Measurements from ENCODE around the gene RPA3. TPM values are rescaled to one million over a fixed set of nuclear protein-coding genes. Genes with fewer than 3 reads are reported as not detected.

Gene RPA3
- total and polyA plus RNA-seq, 2 of the 13 experiments (the other 11 are each of a cell fraction or from before 2014, with no cell fraction given): 38.3 to 154 TPM

GRCh38 chr7:7614018-7614741, 104.2 kb downstream of the RPA3 start:
- Histone ChIP-seq H2AFZ (ENCODE audit: low read length) (no peak overlapping the region), H4K20me1 (ENCODE audit: insufficient read depth, low read length) (no peaks in the 10 kb centered on the region), H3K27ac (ENCODE audit: extremely low read length, insufficient read depth, low read length) (no peak overlapping the region), H3K4me1 (ENCODE audit: insufficient read depth, low read length) (no peaks in the 10 kb centered on the region), H3K9ac (ENCODE audit: insufficient read depth, low read depth, low read length) (no peak overlapping the region), H3K4me2 (ENCODE audit: low read depth, low read length) (no peak overlapping the region), H3K4me3 (replicated peaks in 1 of 3; ENCODE audit: insufficient read depth in 1 of 3, low read depth in 2 of 3, low read length in 3 of 3) (no peak overlapping the region), H3K27me3 (ENCODE audit: control insufficient read depth in 1 of 2, insufficient read depth in 2 of 2, low read length in 2 of 2) (no peaks in the 10 kb centered on the region), H3K79me2 (ENCODE audit: insufficient read depth, low read length) (no peaks in the 10 kb centered on the region), H3K9me3 (ENCODE audit: low read length) (no peaks in the 10 kb centered on the region), H3K36me3 (replicated peaks in 1 of 2; ENCODE audit: control insufficient read depth in 1 of 2, insufficient read depth in 2 of 2, low read length in 2 of 2) (no peaks in the 10 kb centered on the region; a peak in 1 of 5 replicates)
- DNase-seq (ENCODE audit: low spot score) (no peak), FAIRE-seq (no peak), ATAC-seq (no peak)
- no peak for TF ChIP-seq ZNF775 (CRISPR knock-in tag; IDR thresholded peaks at IDR 0.05; ENCODE audit: borderline replicate concordance)
- no peak for TF ChIP-seq ZNF292 (CRISPR knock-in tag; IDR thresholded peaks at IDR 0.05; ENCODE audit: borderline replicate concordance, low read depth)
- no peak for TF ChIP-seq ZSCAN25 (CRISPR knock-in tag; IDR thresholded peaks at IDR 0.05)
- TF ChIP-seq NR0B2 (CRISPR knock-in tag; IDR thresholded peaks at IDR 0.05): no peak
- no peak for TF ChIP-seq ZNF879 (CRISPR knock-in tag; IDR thresholded peaks at IDR 0.05)
- TF ChIP-seq ZNF792 (CRISPR knock-in tag; IDR thresholded peaks at IDR 0.05): no peak
- TF ChIP-seq ZNF24 (IDR thresholded peaks at IDR 0.05): no peak
- no peak for TF ChIP-seq TOE1 (CRISPR knock-in tag; IDR thresholded peaks at IDR 0.05)
- TF ChIP-seq CHCHD3 (CRISPR knock-in tag; IDR thresholded peaks at IDR 0.05): no peak
- TF ChIP-seq ZNF432 (CRISPR knock-in tag; IDR thresholded peaks at IDR 0.05; ENCODE audit: borderline replicate concordance): no peak
- TF ChIP-seq EEA1 (CRISPR knock-in tag; IDR thresholded peaks at IDR 0.05; ENCODE audit: borderline replicate concordance): no peak
- no peak for TF ChIP-seq NFIB (CRISPR knock-in tag; IDR thresholded peaks at IDR 0.05; ENCODE audit: borderline replicate concordance)
- TF ChIP-seq CSRNP2 (CRISPR knock-in tag; conservative IDR thresholded peaks at IDR 0.05; ENCODE audit: low read depth): no peak
- TF ChIP-seq KLF6 (CRISPR knock-in tag; IDR thresholded peaks at IDR 0.05): no peak
- TF ChIP-seq ZNF747 (CRISPR knock-in tag; IDR thresholded peaks at IDR 0.05; ENCODE audit: borderline replicate concordance): no peak
- TF ChIP-seq ZNF788 (CRISPR knock-in tag; IDR thresholded peaks at IDR 0.05; ENCODE audit: borderline replicate concordance): no peak
- POLR2A ChIA-PET: no interaction called here
- CTCF ChIA-PET (ENCODE audit: low intra/inter-chr PET ratio, low total read pairs): no interaction called here
- no TSS peak for BruUV-seq (replicated peaks)
- intact Hi-C loops (cut with micrococcal nuclease; ENCODE audit: unreplicated experiment) (no loop called here), in situ Hi-C loops (cut with HindIII; ENCODE audit: extremely low pct_ligation_motif_present, low pct_unique_long_range_greater_than_20kb) (no loop called here)
- 87% methylated on average over 4 of the region's 4 CpGs for WGBS (ENCODE audit: low lambda C conversion rate)

Data from HepG2 (cell line).